ENCODE results near the gene LCK. TPM values are rescaled to one million over a fixed set of nuclear protein-coding genes. Genes with fewer than 3 reads are reported as not detected.

The LCK gene
- total and polyA plus RNA-seq, 9 of the 15 experiments (the other 6 are each of a cell fraction or from before 2014, with no cell fraction given), result 0.04 to 0.47 (median 0.13) TPM; not detected in 6

DNA sequence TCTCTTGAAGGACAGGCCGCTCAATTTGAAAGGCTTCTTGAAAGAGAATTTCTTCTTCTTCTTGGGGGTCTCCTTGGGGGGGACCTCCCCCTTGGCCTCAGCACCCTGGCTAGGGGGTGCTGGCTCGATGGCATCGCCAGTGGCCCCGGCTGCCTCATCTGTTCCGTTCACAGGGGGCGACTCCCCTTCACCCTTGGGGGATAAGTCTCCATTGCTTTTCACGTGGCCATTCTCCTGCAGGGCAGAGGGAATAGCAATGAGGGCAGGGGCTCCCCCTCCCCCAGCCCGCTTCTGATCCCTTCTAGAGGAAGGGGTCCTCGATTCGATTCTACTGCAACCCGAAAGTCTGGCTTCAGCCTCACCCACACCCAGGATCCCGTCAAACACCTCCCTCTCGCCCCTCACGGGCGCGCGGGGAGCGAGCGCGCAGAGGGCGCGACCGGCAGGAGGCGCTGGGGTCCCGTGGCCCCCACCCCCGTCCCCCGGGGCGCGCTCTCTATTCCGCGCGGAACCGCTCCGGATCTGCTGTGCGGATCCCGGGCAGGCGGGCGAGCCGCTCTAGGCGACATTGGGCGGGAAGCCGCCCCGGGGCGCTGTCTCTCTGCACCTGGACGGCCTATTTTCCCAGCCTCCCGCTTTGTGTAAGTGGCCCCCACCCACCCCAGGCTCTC, 83.9 kb downstream of the LCK start (continued):
- TF ChIP-seq, protein P1, sequence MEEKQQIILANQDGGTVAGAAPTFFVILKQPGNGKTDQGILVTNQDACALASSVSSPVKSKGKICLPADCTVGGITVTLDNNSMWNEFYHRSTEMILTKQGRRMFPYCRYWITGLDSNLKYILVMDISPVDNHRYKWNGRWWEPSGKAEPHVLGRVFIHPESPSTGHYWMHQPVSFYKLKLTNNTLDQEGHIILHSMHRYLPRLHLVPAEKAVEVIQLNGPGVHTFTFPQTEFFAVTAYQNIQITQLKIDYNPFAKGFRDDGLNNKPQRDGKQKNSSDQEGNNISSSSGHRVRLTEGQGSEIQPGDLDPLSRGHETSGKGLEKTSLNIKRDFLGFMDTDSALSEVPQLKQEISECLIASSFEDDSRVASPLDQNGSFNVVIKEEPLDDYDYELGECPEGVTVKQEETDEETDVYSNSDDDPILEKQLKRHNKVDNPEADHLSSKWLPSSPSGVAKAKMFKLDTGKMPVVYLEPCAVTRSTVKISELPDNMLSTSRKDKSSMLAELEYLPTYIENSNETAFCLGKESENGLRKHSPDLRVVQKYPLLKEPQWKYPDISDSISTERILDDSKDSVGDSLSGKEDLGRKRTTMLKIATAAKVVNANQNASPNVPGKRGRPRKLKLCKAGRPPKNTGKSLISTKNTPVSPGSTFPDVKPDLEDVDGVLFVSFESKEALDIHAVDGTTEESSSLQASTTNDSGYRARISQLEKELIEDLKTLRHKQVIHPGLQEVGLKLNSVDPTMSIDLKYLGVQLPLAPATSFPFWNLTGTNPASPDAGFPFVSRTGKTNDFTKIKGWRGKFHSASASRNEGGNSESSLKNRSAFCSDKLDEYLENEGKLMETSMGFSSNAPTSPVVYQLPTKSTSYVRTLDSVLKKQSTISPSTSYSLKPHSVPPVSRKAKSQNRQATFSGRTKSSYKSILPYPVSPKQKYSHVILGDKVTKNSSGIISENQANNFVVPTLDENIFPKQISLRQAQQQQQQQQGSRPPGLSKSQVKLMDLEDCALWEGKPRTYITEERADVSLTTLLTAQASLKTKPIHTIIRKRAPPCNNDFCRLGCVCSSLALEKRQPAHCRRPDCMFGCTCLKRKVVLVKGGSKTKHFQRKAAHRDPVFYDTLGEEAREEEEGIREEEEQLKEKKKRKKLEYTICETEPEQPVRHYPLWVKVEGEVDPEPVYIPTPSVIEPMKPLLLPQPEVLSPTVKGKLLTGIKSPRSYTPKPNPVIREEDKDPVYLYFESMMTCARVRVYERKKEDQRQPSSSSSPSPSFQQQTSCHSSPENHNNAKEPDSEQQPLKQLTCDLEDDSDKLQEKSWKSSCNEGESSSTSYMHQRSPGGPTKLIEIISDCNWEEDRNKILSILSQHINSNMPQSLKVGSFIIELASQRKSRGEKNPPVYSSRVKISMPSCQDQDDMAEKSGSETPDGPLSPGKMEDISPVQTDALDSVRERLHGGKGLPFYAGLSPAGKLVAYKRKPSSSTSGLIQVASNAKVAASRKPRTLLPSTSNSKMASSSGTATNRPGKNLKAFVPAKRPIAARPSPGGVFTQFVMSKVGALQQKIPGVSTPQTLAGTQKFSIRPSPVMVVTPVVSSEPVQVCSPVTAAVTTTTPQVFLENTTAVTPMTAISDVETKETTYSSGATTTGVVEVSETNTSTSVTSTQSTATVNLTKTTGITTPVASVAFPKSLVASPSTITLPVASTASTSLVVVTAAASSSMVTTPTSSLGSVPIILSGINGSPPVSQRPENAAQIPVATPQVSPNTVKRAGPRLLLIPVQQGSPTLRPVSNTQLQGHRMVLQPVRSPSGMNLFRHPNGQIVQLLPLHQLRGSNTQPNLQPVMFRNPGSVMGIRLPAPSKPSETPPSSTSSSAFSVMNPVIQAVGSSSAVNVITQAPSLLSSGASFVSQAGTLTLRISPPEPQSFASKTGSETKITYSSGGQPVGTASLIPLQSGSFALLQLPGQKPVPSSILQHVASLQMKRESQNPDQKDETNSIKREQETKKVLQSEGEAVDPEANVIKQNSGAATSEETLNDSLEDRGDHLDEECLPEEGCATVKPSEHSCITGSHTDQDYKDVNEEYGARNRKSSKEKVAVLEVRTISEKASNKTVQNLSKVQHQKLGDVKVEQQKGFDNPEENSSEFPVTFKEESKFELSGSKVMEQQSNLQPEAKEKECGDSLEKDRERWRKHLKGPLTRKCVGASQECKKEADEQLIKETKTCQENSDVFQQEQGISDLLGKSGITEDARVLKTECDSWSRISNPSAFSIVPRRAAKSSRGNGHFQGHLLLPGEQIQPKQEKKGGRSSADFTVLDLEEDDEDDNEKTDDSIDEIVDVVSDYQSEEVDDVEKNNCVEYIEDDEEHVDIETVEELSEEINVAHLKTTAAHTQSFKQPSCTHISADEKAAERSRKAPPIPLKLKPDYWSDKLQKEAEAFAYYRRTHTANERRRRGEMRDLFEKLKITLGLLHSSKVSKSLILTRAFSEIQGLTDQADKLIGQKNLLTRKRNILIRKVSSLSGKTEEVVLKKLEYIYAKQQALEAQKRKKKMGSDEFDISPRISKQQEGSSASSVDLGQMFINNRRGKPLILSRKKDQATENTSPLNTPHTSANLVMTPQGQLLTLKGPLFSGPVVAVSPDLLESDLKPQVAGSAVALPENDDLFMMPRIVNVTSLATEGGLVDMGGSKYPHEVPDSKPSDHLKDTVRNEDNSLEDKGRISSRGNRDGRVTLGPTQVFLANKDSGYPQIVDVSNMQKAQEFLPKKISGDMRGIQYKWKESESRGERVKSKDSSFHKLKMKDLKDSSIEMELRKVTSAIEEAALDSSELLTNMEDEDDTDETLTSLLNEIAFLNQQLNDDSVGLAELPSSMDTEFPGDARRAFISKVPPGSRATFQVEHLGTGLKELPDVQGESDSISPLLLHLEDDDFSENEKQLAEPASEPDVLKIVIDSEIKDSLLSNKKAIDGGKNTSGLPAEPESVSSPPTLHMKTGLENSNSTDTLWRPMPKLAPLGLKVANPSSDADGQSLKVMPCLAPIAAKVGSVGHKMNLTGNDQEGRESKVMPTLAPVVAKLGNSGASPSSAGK (IDR thresholded peaks at IDR 0.05), result no peak

All from K562 (cell line).